ENCODE results near the gene DTL. TPM values are rescaled to one million over a fixed set of nuclear protein-coding genes. Genes with fewer than 3 reads are reported as not detected.
A peak's percentile ranks its signal among the peaks of the same experiment; 100 is the strongest.

The DTL gene
- total RNA-seq, 1 experiment from 2014 or later: 73.0 TPM

DNA sequence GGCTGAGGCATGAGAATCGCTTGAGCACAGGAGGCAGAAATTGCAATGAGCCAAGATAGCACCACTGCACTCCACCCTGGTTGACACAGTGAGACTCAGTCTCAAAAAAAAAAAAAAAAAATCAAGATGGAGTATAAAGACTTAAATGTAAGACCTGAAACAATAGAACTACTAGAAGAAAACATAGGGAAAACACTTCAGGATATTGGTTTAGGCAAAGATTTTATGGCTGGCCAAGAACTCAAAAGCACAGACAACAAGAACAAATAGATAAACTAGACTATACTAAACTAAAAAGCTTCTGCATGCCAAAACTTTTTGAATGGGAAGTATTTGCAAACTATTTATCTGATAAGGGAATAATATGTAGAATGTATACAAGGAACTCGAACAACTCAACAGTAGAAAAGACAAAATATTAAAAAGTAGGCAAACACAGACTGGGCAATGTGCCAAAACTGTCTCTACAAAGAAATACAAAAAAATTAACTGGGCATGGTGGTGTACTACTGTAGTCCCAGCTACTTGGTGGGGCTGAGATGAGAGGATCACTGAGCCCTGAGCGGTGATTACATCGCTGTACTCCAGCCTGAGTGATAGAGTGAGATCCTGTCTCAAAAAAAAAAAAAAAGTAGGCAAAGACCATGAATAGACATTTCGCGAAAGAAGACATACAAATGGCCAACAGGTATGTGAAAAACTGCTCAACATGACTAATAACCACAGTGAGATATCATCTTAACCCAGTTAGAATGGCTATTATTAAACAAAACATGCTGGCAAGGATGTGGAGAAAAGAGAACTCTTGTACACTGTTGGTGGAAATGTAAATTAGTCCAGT is 25.3 kb downstream of the DTL start:
- Histone ChIP-seq H2AFZ (ENCODE audit: low read length) (no peak overlapping the region), H4K8ac (replicated peaks; ENCODE audit: insufficient read length, low read depth, low read length) (no peak overlapping the region), H4K5ac (ENCODE audit: insufficient read length, low read depth, low read length) (no peak overlapping the region), H3T11ph (ENCODE audit: low read length) (no peak overlapping the region), H3K9ac (ENCODE audit: extremely low read depth, insufficient read length, low read length) (no peak overlapping the region), H2BK15ac (ENCODE audit: low read depth, low read length) (no peak overlapping the region), H3K4me2 (ENCODE audit: insufficient read depth, insufficient read length, low read length) (no peak overlapping the region), H3K27ac (ENCODE audit: insufficient read length, low read depth, low read length) (no peak overlapping the region), H2BK20ac (ENCODE audit: low read depth, low read length, poor library complexity, severe bottlenecking) (no peak overlapping the region), H4K91ac (ENCODE audit: insufficient read length, low read depth, low read length) (no peak overlapping the region), H2BK12ac (ENCODE audit: insufficient read length, low read depth, low read length) (no peak overlapping the region), H3K4ac (ENCODE audit: low read depth, low read length) (no peak overlapping the region), H3K18ac (ENCODE audit: insufficient read length, low read depth, low read length) (no peak overlapping the region), H2AK5ac (ENCODE audit: insufficient read length, low read length) (no peak overlapping the region), H2BK120ac (ENCODE audit: low read depth, low read length, poor library complexity, severe bottlenecking) (no peak overlapping the region), H4K20me1 (ENCODE audit: control insufficient read depth, insufficient read depth, insufficient read length) (no peaks in the 10 kb centered on the region), H3K79me1 (ENCODE audit: insufficient read depth, low read depth, low read length, poor library complexity, severe bottlenecking) (no peaks in the 10 kb centered on the region), H3K23ac (ENCODE audit: insufficient read length, low read depth, low read length) (no peak overlapping the region), H2BK5ac (ENCODE audit: insufficient read length, low read length) (no peak overlapping the region), H3K23me2 (ENCODE audit: insufficient read length, low read depth, low read length, poor library complexity, severe bottlenecking) (no peaks in the 10 kb centered on the region), H3K4me1 (ENCODE audit: insufficient read depth, low read length) (no peaks in the 10 kb centered on the region), H3K56ac (ENCODE audit: insufficient read length, low read depth, low read length) (no peak overlapping the region), H3K9me3 (ENCODE audit: control insufficient read depth, low read depth, low read length) (no peaks in the 10 kb centered on the region), H3K14ac (ENCODE audit: insufficient read depth, low read length) (no peak overlapping the region), H3K27me3 (ENCODE audit: insufficient read depth, low read length) (no peaks in the 10 kb centered on the region), H3K79me2 (ENCODE audit: insufficient read depth, low read length) (no peaks in the 10 kb centered on the region)
- no peak overlapping the region for H3K4me3 Mint-ChIP-seq
- no peaks in the 10 kb centered on the region for H3K4me1 Mint-ChIP-seq
- H3K9me3 Mint-ChIP-seq: peaks cover 0 to 10% of the 10 kb centered on the region in 2 experiments; a peak in 4 of 5 replicates
- TF ChIP-seq, protein P1, sequence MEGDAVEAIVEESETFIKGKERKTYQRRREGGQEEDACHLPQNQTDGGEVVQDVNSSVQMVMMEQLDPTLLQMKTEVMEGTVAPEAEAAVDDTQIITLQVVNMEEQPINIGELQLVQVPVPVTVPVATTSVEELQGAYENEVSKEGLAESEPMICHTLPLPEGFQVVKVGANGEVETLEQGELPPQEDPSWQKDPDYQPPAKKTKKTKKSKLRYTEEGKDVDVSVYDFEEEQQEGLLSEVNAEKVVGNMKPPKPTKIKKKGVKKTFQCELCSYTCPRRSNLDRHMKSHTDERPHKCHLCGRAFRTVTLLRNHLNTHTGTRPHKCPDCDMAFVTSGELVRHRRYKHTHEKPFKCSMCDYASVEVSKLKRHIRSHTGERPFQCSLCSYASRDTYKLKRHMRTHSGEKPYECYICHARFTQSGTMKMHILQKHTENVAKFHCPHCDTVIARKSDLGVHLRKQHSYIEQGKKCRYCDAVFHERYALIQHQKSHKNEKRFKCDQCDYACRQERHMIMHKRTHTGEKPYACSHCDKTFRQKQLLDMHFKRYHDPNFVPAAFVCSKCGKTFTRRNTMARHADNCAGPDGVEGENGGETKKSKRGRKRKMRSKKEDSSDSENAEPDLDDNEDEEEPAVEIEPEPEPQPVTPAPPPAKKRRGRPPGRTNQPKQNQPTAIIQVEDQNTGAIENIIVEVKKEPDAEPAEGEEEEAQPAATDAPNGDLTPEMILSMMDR (conservative IDR thresholded peaks at IDR 0.05): no peak
- peaks cover 39 to 73% (median 72%) of the 10 kb centered on the region in 3 experiments for H3K36me3 Mint-ChIP-seq (ENCODE audit: insufficient read depth in 1 of 3, low read depth in 3 of 3)
- no CpG with 5 or more reads among the region's 6 CpGs for WGBS (ENCODE audit: extremely low coverage, insufficient read length, low lambda C conversion rate)
- DNase-seq: no peak
- H3K27ac Mint-ChIP-seq: 0 out of 7 replicates have a peak overlapping the region, but pooled peaks of 1 of the 3 experiments have one; percentile 39
- H3K27me3 Mint-ChIP-seq (ENCODE audit: low read depth): no peaks in the 10 kb centered on the region

All from H9 (cell line).